PFSK-1 (cell line): Measurements from ENCODE around the gene SMARCC1.

ENCODE experiments used
- FOXP2 ChIP-seq: optimal IDR thresholded peaks from 2 replicates; pipeline ENCODE3; 2011; ENCODE audit warnings: borderline replicate concordance, control low read depth, inconsistent platforms; ENCODE audit not compliant: insufficient read depth; ENCODE audit errors: extremely low read length, extremely low read depth
- POLR2AphosphoS5 ChIP-seq: IDR thresholded peaks from 2 replicates; pipeline ENCODE4 v1.6.1; 2012; ENCODE audit warnings: low read depth, mild to moderate bottlenecking, control low read depth, low read length, moderate library complexity
- REST ChIP-seq, 2 experiments: IDR thresholded peaks; 2 replicates each; pipeline versions ENCODE4 v1.6.1 to v1.8.0; 2011 to 2012; ENCODE audit warnings: low read depth in 2 of 2, low read length in 2 of 2, control low read depth in 1 of 2, inconsistent platforms in 1 of 2, mild to moderate bottlenecking in 1 of 2, moderate library complexity in 1 of 2; ENCODE audit not compliant: insufficient read depth in 1 of 2
- SIN3A ChIP-seq: IDR thresholded peaks from 2 replicates; pipeline ENCODE4 v1.6.1; 2012; ENCODE audit warnings: mild to moderate bottlenecking, low read length, moderate library complexity, borderline replicate concordance; ENCODE audit not compliant: insufficient read depth
- TAF1 ChIP-seq: IDR thresholded peaks from 2 replicates; pipeline ENCODE4 v1.6.1; 2012; ENCODE audit warnings: low read length, control low read depth, borderline replicate concordance; ENCODE audit not compliant: insufficient read depth

The SMARCC1 gene

GRCh38 chr3:47592066-47592795, 189.5 kb downstream of the SMARCC1 start:
- TF ChIP-seq SIN3A (no peak), TAF1 (no peak), REST (IDR thresholded peaks at IDR 0.05; ENCODE audit: insufficient read depth in 1 of 2, low read depth in 2 of 2, low read length in 2 of 2) (no peak), FOXP2 (no peak)

GRCh38 chr3:47590216-47590615, 191.5 kb downstream of the SMARCC1 start:
- TF ChIP-seq REST (IDR thresholded peaks at IDR 0.05; ENCODE audit: insufficient read depth in 1 of 2, low read depth in 2 of 2, low read length in 2 of 2) (no peak), FOXP2 (no peak), TAF1 (no peak), SIN3A (no peak), POLR2AphosphoS5 (no peak)

- TF ChIP-seq POLR2AphosphoS5 (no peak), REST (IDR thresholded peaks at IDR 0.05; ENCODE audit: insufficient read depth in 1 of 2, low read depth in 2 of 2, low read length in 2 of 2) (no peak), FOXP2 (no peak), SIN3A (no peak), TAF1 (no peak)
These were observed 193.1 kb downstream of the SMARCC1 start for GRCh38 chr3:47588587-47588986.

GRCh38 chr3:47588053-47588452, 193.6 kb downstream of the SMARCC1 start:
- TF ChIP-seq FOXP2 (no peak), SIN3A (no peak), REST (IDR thresholded peaks at IDR 0.05; ENCODE audit: insufficient read depth in 1 of 2, low read depth in 2 of 2, low read length in 2 of 2) (no peak)

- TF ChIP-seq POLR2AphosphoS5 (no peak), SIN3A (no peak), TAF1 (no peak), FOXP2 (no peak), REST (IDR thresholded peaks at IDR 0.05; ENCODE audit: insufficient read depth in 1 of 2, low read depth in 2 of 2, low read length in 2 of 2) (no peak)
These were observed 194.9 kb downstream of the SMARCC1 start for GRCh38 chr3:47586746-47587145.
